ENCODE results near the gene RINL.

RINL gene

GRCh38 chr19:38877781-38878574 is at the start of gene RINL:
Gene RINL, minus strand, starts transcription at chr19:38878275. Its CDS starts 1,533 bp downstream, at chr19:38876742.
- DNase-seq = peak; percentile 78

- peak; percentile 63 for DNase-seq
These were observed 46.3 kb upstream of the RINL start for GRCh38 chr19:38924388-38924787.

GRCh38 chr19:38922482-38922881 is 44.4 kb upstream of the RINL start:
- DNase-seq = no peak

GRCh38 chr19:38921420-38922274 is 43.6 kb upstream of the RINL start:
- DNase-seq = no peak

- DNase-seq = no peak
These were observed 42.7 kb upstream of the RINL start for GRCh38 chr19:38920602-38921419.

- DNase-seq = no peak
These were observed 41.9 kb upstream of the RINL start for GRCh38 chr19:38919837-38920601.

GRCh38 chr19:38918526-38918925 is 40.5 kb upstream of the RINL start:
- DNase-seq = no peak

- DNase-seq = no peak
These were observed 39.9 kb upstream of the RINL start for GRCh38 chr19:38917921-38918491.

- DNase-seq = no peak
These were observed 39.4 kb upstream of the RINL start for GRCh38 chr19:38917516-38917915.

GRCh38 chr19:38915329-38916321 is 37.5 kb upstream of the RINL start:
- DNase-seq = no peak

GRCh38 chr19:38913958-38914357 is 35.9 kb upstream of the RINL start:
- DNase-seq = no peak

- DNase-seq = no peak
These were observed 34.8 kb upstream of the RINL start for GRCh38 chr19:38912600-38913514.

GRCh38 chr19:38911388-38912001 is 33.4 kb upstream of the RINL start:
- DNase-seq = no peak

GRCh38 chr19:38910488-38910887 is 32.4 kb upstream of the RINL start:
- DNase-seq = no peak

GRCh38 chr19:38908911-38909310 is 30.8 kb upstream of the RINL start:
- DNase-seq = no peak

GRCh38 chr19:38907670-38908069 is 29.6 kb upstream of the RINL start:
- DNase-seq = no peak

- no peak for DNase-seq
These were observed 29.2 kb upstream of the RINL start for GRCh38 chr19:38907227-38907626.

GRCh38 chr19:38905620-38906019 is 27.5 kb upstream of the RINL start:
- DNase-seq = no peak
